Measurements from ENCODE around the gene TMEM74B. TPM values are rescaled to one million over a fixed set of nuclear protein-coding genes. Genes with fewer than 3 reads are reported as not detected.

TMEM74B gene
- total RNA-seq, 1 experiment from 2014 or later, result 1.1 TPM

GRCh38 chr20:1214838-1215261, 30.1 kb upstream of the TMEM74B start:
- no peak for ATAC-seq
- ChIA-PET POLR2A (no interaction called here), CTCF (no interaction called here)
- Histone ChIP-seq H3K27ac (ENCODE audit: low read length) (no peak overlapping the region), H3K36me3 (ENCODE audit: control insufficient read depth, insufficient read depth, low read length) (no peaks in the 10 kb centered on the region), H3K9me3 (ENCODE audit: control insufficient read depth, insufficient read depth, low read depth, low read length) (no peaks in the 10 kb centered on the region), H3K4me3 (ENCODE audit: low read depth in 2 of 2, low read length in 2 of 2) (no peak overlapping the region), H3K27me3 (ENCODE audit: control insufficient read depth, insufficient read depth, low read length) (peaks cover 17% of the 10 kb centered on the region), H3K4me1 (ENCODE audit: control insufficient read depth, insufficient read depth, low read length) (0 out of 2 replicates have a peak, but pooled peaks cover 2% of the 10 kb centered on the region)
- DNase-seq (ENCODE audit: low read depth, low spot score), result no peak
- intact Hi-C loops (cut with micrococcal nuclease; ENCODE audit: unreplicated experiment), result loop anchor here (10.0 kb wide), 2 partner anchors 260 to 400 kb away; no protein-coding TSS in a partner anchor
- TF ChIP-seq SIN3A (IDR thresholded peaks at IDR 0.05; ENCODE audit: borderline replicate concordance, insufficient read depth, low read depth, low read length), result no peak
- TF ChIP-seq REST (IDR thresholded peaks at IDR 0.05; ENCODE audit: insufficient read depth in 1 of 2, low read depth in 2 of 2, low read length in 1 of 2), result no peak
- no peak for TF ChIP-seq TCF7L2 (IDR thresholded peaks at IDR 0.05; ENCODE audit: low read depth, low read length)
- TF ChIP-seq CTCF (IDR thresholded peaks at IDR 0.05), result no peak
- no peak for TF ChIP-seq POLR2AphosphoS5 (IDR thresholded peaks at IDR 0.05; ENCODE audit: low read depth, low read length)
- no TSS peak for BruUV-seq (replicated peaks)
- in situ Hi-C loops (cut with HindIII; ENCODE audit: low pct_unique_long_range_greater_than_20kb, low sequenced_read_pairs), result no loop called here

GRCh38 chr20:1212607-1213396, 28.0 kb upstream of the TMEM74B start:
- no TSS peak for BruUV-seq (replicated peaks)
- Histone ChIP-seq H3K27me3 (ENCODE audit: control insufficient read depth, insufficient read depth, low read length) (peaks cover 19% of the 10 kb centered on the region), H3K4me1 (ENCODE audit: control insufficient read depth, insufficient read depth, low read length) (0 out of 2 replicates have a peak, but pooled peaks cover 2% of the 10 kb centered on the region)

More at GRCh38 chr20:1212607-1213396, 28.0 kb upstream of the TMEM74B start:
- Histone ChIP-seq H3K27ac (ENCODE audit: low read length) (no peak overlapping the region), H3K36me3 (ENCODE audit: control insufficient read depth, insufficient read depth, low read length) (no peaks in the 10 kb centered on the region), H3K4me3 (ENCODE audit: low read depth in 2 of 2, low read length in 2 of 2) (0 out of 4 replicates have a peak overlapping the region, but pooled peaks of 1 of the 2 experiments have one; percentile 2), H3K9me3 (ENCODE audit: control insufficient read depth, insufficient read depth, low read depth, low read length) (no peaks in the 10 kb centered on the region)
- TF ChIP-seq CTCF (IDR thresholded peaks at IDR 0.05) (peak; percentile 91), SIN3A (IDR thresholded peaks at IDR 0.05; ENCODE audit: borderline replicate concordance, insufficient read depth, low read depth, low read length) (no peak)
- ATAC-seq (peak; percentile 98), DNase-seq (ENCODE audit: low read depth, low spot score) (peak; percentile 45)
- CTCF ChIA-PET, result interaction anchor here (0.6 to 1.4 kb wide), 4 partner anchors 88 to 395 kb away, joined by 3 to 8 read pairs (median 4); no protein-coding TSS in a partner anchor
- POLR2A ChIA-PET, result no interaction called here
- intact Hi-C loops (cut with micrococcal nuclease; ENCODE audit: unreplicated experiment), result loop anchor here (10.0 kb wide), 2 partner anchors 262 to 398 kb away; no protein-coding TSS in a partner anchor
- in situ Hi-C loops (cut with HindIII; ENCODE audit: low pct_unique_long_range_greater_than_20kb, low sequenced_read_pairs), result no loop called here
